ENCODE measurements around the gene SPACA7.

DNA sequence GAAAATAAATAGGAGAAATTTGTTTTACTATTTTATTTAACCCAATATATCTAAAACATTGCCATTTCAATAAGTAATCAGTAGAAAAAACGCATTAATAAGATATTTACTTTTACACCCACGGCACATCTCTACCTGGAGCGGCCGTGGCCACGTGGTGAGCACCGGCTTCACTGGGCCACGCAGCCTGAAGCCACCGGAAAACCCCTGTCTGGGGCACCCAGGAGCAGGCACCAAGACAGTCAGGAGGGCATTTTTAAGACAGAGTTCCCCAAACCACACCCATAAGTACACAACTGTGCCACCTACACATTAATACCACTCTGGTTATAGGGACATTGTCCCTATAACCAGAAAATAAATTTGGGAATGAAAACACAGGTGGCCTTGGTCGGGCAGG, 80.9 kb downstream of the SPACA7 start:
- no peak for TF ChIP-seq SUZ12 (IDR thresholded peaks at IDR 0.05; ENCODE audit: extremely low read depth, insufficient read depth, insufficient read length)
- no peak for TF ChIP-seq ZNF274 (IDR thresholded peaks at IDR 0.05; ENCODE audit: low read depth, low read length)
